Activated CD4-positive, alpha-beta memory T cell treated with anti-CD3 and anti-CD28 coated beads, Interleukin-2, amount 10 ng/mL, durations not matched to agents 7 days and 5 days (primary cell): Measurements from ENCODE around the gene ZSWIM4. TPM values are rescaled to one million over a fixed set of nuclear protein-coding genes. Genes with fewer than 3 reads are reported as not detected.
A peak's percentile ranks its signal among the peaks of the same experiment; 100 is the strongest.
"Not testable (repeated sequence)": the region's sequence is repeated elsewhere in the genome, so short reads cannot be mapped to it uniquely, and the experiment has no call there.

ENCODE experiments used
- CTCF ChIA-PET: fragments of 350-600 bp; sonication (Branson Sonifier 250); formaldehyde crosslinking; loops from one replicate; lab custom pipeline; 2021; ENCODE audit warnings: antibody characterized with exemption, inconsistent platforms; lab: Charles Lee
- POLR2A ChIA-PET: fragments of 350-600 bp; sonication (Branson Sonifier 250); formaldehyde crosslinking; loops from one replicate; lab custom pipeline; 2021; ENCODE audit warnings: antibody characterized with exemption; lab: Charles Lee
- DNase-seq: peaks from one replicate; pipeline ENCODE4 v3.0.0-alpha.2; 2020
- H3K27ac Mint-ChIP-seq: one replicate; pipeline ENCODE4 v1.8.0; 2021; ENCODE audit warnings: mild to moderate bottlenecking, mixed read lengths
- H3K27me3 Mint-ChIP-seq: one replicate; pipeline ENCODE4 v1.8.0; 2021; ENCODE audit warnings: mixed read lengths
- H3K36me3 Mint-ChIP-seq: one replicate; pipeline ENCODE4 v1.8.0; 2021; ENCODE audit warnings: low read depth, mixed read lengths
- H3K4me1 Mint-ChIP-seq: one replicate; pipeline ENCODE4 v1.8.0; 2021; ENCODE audit warnings: mixed read lengths
- H3K4me3 Mint-ChIP-seq: one replicate; pipeline ENCODE4 v1.8.0; 2021; ENCODE audit warnings: mild to moderate bottlenecking, mixed read lengths
- H3K9me3 Mint-ChIP-seq: one replicate; pipeline ENCODE4 v1.8.0; 2021; ENCODE audit warnings: mixed read lengths
- total RNA-seq, 2 experiments: library from RNA; stranded (reverse); gene quantifications; one replicate each; pipeline ENCODE4 v1.2.3, GENCODE V29; 2021

The ZSWIM4 gene
- total RNA-seq, 2 experiments from 2014 or later = 10.1 to 10.4 TPM

DNA sequence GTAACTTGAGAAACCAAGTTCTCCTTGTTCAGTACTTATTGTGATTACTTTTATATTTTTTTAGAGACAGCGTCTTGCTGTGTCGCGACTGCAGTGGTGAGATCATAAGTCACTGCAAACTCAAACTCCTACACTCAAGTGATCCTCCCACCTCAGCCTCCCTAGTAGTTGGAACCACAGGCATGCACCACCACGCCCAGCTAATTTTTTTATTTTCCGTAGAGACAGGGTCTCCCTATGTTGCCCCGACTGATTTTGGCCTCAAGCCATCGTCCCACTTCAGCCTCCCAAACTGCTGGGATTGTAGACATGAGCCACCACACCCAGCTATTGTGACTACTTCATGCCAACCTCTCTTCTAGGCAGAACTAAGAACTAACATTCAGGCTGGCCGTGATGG is 12.7 kb upstream of the ZSWIM4 start:
- DNase-seq = no peak
- H3K27ac Mint-ChIP-seq = no peak overlapping the region
- H3K27me3 Mint-ChIP-seq = no peaks in the 10 kb centered on the region
- H3K4me3 Mint-ChIP-seq = no peak overlapping the region
- ChIA-PET POLR2A (interaction anchor here (1.2 to 7.9 kb wide), 2 partner anchors 35 to 80 kb away, joined by 3 to 66 read pairs; a partner anchor contains a TSS), CTCF (interaction anchor here (11.1 kb wide), 1 partner anchor 80 kb away, joined by 190 read pairs; no protein-coding TSS in a partner anchor)
- peaks cover 28% of the 10 kb centered on the region for H3K4me1 Mint-ChIP-seq
- H3K36me3 Mint-ChIP-seq = peaks cover 21% of the 10 kb centered on the region
- H3K9me3 Mint-ChIP-seq = no peaks in the 10 kb centered on the region

DNA sequence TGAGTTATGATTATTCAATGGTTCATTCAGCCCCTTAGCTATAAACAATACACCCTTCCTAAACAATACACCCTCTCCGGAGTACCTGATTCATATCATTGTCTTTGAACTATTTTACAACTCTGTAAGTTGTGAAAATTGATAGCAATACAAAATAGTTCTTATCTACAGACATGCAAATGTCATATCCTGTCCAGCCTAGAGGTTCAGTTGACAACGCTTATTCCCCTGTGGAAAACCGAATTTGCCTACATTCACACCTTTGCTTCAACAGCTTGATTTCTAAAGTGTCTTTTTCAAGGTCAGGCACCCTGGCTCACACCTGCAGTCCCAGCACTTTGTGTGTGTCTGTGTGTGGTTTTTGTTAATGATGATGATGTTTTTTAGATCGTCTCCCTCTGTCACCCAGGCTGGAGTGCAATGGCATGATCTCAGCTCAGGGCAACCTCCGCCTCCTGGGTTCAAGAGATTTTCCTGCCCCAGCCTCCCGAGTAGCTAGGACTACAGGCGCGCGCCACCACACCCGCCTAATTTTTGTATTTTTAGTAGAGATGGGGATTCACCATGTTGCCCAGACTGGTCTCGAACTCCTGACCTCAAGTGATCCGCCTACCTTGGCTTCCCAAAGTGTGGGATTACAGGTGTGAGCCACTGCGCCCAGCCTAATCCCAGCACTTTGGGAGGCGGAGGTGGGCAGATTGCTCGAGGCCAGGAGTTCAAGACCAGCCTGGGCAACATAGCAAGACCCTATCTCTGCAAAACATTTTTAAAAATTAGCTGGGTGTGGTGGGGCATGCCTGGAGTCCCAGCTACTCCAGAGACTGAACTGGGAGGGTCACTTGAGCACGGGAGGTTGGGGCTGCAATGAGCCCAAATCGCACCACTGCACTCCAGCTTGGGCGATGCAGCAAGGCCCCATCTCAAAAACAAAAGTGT is 11.4 kb upstream of the ZSWIM4 start:
- POLR2A ChIA-PET = interaction anchor here (1.0 to 7.9 kb wide), 5 partner anchors 9 to 78 kb away, joined by 3 to 66 read pairs (median 4); partner anchors contain the start of genes C19orf53 and ZSWIM4
- H3K4me1 Mint-ChIP-seq = peaks cover 41% of the 10 kb centered on the region
- H3K27ac Mint-ChIP-seq = no peak overlapping the region
- no peak for DNase-seq
- CTCF ChIA-PET = interaction anchor here (0.5 to 11.1 kb wide), 12 partner anchors 10 to 299 kb away, joined by 3 to 190 read pairs (median 4); partner anchors contain the start of genes C19orf53 and ZSWIM4
- H3K36me3 Mint-ChIP-seq = peaks cover 10% of the 10 kb centered on the region
- no peak overlapping the region for H3K4me3 Mint-ChIP-seq
- no peaks in the 10 kb centered on the region for H3K9me3 Mint-ChIP-seq
- H3K27me3 Mint-ChIP-seq = no peaks in the 10 kb centered on the region

DNA sequence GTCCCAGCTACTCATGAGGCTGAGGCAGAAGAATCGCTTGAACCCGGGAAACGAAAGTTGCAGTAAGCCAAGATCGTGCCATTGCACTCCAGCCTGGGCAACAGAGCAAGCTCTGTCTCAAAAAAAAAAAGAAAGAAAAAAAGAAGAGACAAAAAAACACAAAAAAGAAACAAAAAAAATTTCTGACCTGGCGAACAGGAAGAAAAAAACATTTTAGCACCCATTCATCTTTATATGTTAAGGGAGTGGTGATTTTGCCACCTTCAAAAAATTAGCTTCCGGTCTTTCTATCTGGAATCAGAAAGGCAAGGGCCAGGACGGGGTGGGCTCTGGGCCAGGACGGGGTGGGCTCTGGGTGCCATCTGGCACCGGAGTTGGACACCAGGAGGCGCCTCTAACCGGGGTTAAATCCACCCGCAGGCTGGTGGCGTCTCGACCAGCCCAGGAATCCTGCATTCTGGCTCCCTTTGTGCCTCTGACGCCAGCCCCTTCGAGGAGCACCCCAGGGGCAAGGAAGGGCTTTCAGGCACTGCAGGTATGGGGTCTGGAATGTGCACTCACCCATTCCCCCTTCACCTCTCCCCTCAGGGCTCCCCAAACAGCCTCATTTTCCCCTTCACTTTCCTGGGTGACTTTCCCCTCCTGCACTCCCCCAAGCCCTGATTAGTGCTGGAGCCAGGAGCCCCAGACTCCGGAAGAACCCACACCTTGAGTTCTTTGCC is 10.4 kb upstream of the ZSWIM4 start:
- Mint-ChIP-seq H3K9me3 (no peaks in the 10 kb centered on the region), H3K4me1 (peaks cover 47% of the 10 kb centered on the region), H3K36me3 (no peaks in the 10 kb centered on the region), H3K27ac (peak overlapping the region; percentile 56), H3K27me3 (no peaks in the 10 kb centered on the region), H3K4me3 (peak overlapping the region; percentile 25)
- POLR2A ChIA-PET = interaction anchor here (0.8 to 7.9 kb wide), 5 partner anchors 10 to 77 kb away, joined by 3 to 66 read pairs (median 4); partner anchors contain the start of genes C19orf53 and ZSWIM4
- peak; percentile 77 for DNase-seq
- CTCF ChIA-PET = interaction anchor here (0.8 to 11.1 kb wide), 12 partner anchors 9 to 202 kb away, joined by 3 to 190 read pairs (median 4); partner anchors contain the start of genes C19orf53 and ZSWIM4

DNA sequence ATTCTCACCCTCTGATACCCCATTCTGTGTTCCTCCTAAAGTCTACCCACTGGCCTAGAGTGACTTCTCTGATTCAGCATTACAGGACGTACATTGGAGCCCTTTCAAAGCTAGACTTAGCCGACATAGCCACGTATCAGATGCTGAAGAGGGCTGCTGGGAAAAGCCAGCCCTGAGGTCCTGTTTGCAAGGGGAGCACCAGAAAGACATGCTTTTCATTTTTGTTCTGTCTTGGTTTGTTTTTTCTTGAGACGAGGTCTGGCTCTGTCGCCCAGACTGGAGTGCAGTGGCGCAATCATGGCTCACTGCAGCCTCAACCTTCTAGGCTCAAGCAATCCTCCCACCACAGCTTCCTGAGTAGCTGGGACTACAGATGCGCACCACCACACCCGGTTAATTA is 6.3 kb upstream of the ZSWIM4 start:
- H3K4me3 Mint-ChIP-seq = peak overlapping the region; percentile 24
- peak overlapping the region; percentile 99 for H3K27ac Mint-ChIP-seq
- H3K36me3 Mint-ChIP-seq = no peaks in the 10 kb centered on the region
- DNase-seq = peak; percentile 63
- ChIA-PET POLR2A (interaction anchor here (0.8 to 7.9 kb wide), 9 partner anchors 15 to 347 kb away, joined by 3 to 66 read pairs (median 33); partner anchors contain the start of genes ASF1B, C19orf53 and MRI1), CTCF (interaction anchor here (1.3 to 11.1 kb wide), 3 partner anchors 47 to 93 kb away, joined by 3 to 190 read pairs (median 11); no protein-coding TSS in a partner anchor)
- no peaks in the 10 kb centered on the region for H3K9me3 Mint-ChIP-seq
- H3K4me1 Mint-ChIP-seq = peaks cover 48% of the 10 kb centered on the region
- H3K27me3 Mint-ChIP-seq = no peaks in the 10 kb centered on the region

DNA sequence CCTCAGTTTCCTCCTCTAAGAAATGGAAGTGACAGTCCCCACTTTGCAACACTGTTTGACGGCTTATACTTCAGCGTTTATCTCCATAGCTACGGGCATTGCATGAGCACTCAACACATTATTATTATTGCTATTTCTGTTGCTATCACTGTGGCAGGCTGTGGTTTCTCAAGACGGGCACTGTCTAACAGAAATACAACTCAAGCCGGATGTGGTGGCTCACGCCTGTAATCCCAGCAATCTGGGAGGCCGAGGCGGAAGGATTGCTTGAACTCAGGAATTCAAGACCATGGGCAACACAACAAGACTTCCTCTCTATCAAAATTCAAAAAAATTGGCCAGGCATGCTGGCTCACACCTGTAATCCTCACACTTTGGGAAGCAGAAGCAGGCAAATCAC is 4.9 kb upstream of the ZSWIM4 start:
- POLR2A ChIA-PET = interaction anchor here (1.0 to 5.0 kb wide), 4 partner anchors 11 to 49 kb away, joined by 3 to 48 read pairs (median 20); partner anchors contain the start of gene C19orf53
- CTCF ChIA-PET = interaction anchor here (1.3 to 11.1 kb wide), 2 partner anchors 47 to 72 kb away, joined by 3 to 190 read pairs; no protein-coding TSS in a partner anchor
- Mint-ChIP-seq H3K27ac (peak overlapping the region; percentile 90), H3K27me3 (no peaks in the 10 kb centered on the region), H3K9me3 (no peaks in the 10 kb centered on the region), H3K4me3 (peak overlapping the region; percentile 43), H3K4me1 (peaks cover 48% of the 10 kb centered on the region), H3K36me3 (no peaks in the 10 kb centered on the region)
- DNase-seq = peak; percentile 47

DNA sequence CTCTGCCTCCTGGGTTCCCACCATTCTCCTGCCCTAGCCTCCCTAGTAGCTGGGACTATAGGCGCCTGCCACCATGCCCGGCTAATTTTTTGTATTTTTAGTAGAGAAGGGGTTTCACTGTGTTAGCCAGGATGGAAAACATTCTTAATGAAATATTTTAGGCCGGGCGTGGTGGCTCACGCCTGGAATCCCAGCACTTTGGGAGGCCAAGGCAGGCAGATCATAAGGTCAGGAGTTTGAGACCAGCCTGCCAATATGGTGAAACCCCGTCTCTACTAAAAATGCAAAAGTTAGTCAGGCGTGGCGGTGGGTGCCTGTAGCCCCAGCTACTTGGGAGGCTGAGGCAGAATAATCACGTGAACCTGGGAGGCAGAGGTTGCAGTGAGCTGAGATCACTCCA is 1.9 kb upstream of the ZSWIM4 start:
- H3K27me3 Mint-ChIP-seq, H3K27ac Mint-ChIP-seq, DNase-seq, POLR2A ChIA-PET, H3K9me3 Mint-ChIP-seq, H3K4me3 Mint-ChIP-seq, H3K36me3 Mint-ChIP-seq: not testable (repeated sequence)
- peaks cover 47% of the 10 kb centered on the region for H3K4me1 Mint-ChIP-seq
- CTCF ChIA-PET = interaction anchor here (0.7 to 0.8 kb wide), 2 partner anchors 68 to 612 kb away, joined by 3 to 4 read pairs; no protein-coding TSS in a partner anchor

DNA sequence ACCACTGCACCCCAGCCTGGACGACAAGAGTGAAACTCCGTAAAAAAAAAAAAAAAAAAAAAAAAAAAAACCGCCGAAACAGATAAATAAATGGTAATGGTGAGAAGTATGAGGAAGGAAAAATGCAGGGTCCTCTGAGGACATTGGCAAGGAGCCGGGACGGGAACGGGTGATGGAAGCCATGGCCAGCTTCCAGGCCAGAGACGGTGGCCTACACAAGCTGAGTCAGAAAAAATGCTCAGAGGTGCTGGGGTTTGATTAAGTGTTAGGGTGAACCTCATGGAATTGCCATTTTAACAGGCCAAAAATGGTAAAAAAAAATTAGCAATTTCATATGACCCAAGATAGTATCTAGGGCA is 866 bp upstream of the ZSWIM4 start:
- H3K36me3 Mint-ChIP-seq = no peaks in the 10 kb centered on the region
- peak overlapping the region; percentile 93 for H3K27ac Mint-ChIP-seq
- no peaks in the 10 kb centered on the region for H3K27me3 Mint-ChIP-seq
- H3K4me1 Mint-ChIP-seq = peaks cover 37% of the 10 kb centered on the region
- peak overlapping the region; percentile 99 for H3K4me3 Mint-ChIP-seq
- POLR2A ChIA-PET = interaction anchor here (0.8 to 2.7 kb wide), 11 partner anchors 8 to 68 kb away, joined by 3 to 23 read pairs (median 5); partner anchors contain the start of gene C19orf53
- DNase-seq = no peak
- CTCF ChIA-PET = interaction anchor here (0.7 to 4.2 kb wide), 3 partner anchors 10 to 68 kb away, joined by 3 to 28 read pairs (median 5); no protein-coding TSS in a partner anchor
- no peaks in the 10 kb centered on the region for H3K9me3 Mint-ChIP-seq

DNA sequence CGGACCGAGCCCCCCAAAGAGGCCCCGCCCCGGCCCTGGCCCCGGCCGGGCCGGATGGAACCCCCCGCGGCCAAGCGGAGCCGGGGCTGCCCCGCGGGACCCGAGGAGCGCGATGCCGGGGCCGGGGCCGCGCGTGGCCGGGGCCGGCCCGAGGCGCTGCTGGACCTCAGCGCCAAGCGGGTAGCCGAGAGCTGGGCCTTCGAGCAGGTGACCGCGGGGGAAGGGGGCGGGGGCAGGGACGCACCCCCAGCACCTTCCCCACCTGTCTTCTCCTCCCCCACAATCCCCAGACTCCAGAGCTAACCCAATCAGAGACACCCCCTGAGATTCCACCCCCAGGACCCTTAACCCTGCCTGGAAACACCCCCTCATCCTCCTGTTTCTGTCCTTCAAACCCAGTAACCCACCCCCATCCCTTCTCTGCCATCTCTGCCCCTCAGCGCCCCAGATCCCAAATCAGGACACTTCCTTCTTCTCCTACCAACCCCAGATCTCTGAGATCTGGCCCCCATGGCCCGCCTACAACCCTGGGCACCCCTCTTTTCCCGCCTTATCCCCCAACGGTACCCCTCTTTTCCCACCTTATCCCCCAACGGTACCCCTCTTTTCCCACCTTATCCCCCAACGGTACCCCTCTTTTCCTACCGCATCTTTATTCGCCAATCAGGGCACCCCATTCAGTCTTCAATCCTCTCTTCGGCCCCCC is 505 bp downstream of the ZSWIM4 start:
- H3K4me3 Mint-ChIP-seq = peak overlapping the region; percentile 99
- CTCF ChIA-PET = interaction anchor here (0.8 to 4.2 kb wide), 4 partner anchors 11 to 204 kb away, joined by 3 to 28 read pairs (median 4); no protein-coding TSS in a partner anchor
- POLR2A ChIA-PET = interaction anchor here (1.0 to 2.7 kb wide), 11 partner anchors 9 to 341 kb away, joined by 3 to 23 read pairs (median 5); partner anchors contain the start of genes ASF1B and C19orf53
- no peaks in the 10 kb centered on the region for H3K36me3 Mint-ChIP-seq
- H3K9me3 Mint-ChIP-seq = no peaks in the 10 kb centered on the region
- H3K27ac Mint-ChIP-seq = peak overlapping the region; percentile 74
- no peak for DNase-seq
- no peaks in the 10 kb centered on the region for H3K27me3 Mint-ChIP-seq
- peaks cover 29% of the 10 kb centered on the region for H3K4me1 Mint-ChIP-seq

DNA sequence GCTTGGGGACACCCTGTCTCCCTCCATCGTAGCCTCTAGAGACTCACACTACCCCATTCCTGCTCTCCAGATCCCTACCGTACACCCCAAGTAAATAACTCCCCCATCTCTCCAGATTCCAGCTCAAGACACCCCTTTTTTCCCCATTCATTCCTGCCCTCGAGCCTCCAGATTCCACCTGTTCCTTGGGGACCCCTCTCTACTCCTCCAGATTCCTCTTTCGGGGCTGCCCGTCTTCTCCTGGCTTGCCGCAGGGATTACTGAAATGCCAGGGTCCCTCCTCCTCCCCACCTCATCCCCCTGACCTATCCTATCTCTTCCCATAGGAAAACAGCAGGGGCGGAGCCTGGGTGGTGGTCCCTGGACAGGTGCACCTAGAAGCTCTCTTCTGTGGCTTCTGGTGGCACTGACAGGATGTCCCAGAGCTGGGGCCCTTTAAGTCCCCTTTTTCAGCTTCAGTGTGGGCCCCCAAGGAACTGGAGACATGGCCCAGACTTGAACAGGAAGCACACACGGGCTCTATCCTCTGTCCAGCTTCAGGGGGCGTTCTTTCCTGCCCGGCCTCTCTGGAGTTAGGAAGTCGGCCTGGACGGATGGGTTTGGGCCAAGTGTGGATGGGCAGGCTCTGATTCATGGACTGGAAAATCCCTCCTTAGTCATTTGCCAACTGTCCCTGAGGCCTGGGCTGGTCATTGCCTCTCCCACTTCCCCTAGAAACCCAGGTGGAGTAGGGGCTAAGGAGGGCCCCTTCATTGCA is 1.2 kb downstream of the ZSWIM4 start:
- Mint-ChIP-seq H3K27me3 (no peaks in the 10 kb centered on the region), H3K36me3 (peaks cover 5% of the 10 kb centered on the region), H3K4me3 (peak overlapping the region; percentile 84), H3K9me3 (no peaks in the 10 kb centered on the region), H3K4me1 (peaks cover 29% of the 10 kb centered on the region), H3K27ac (peak overlapping the region; percentile 74)
- ChIA-PET POLR2A (interaction anchor here (0.7 to 2.7 kb wide), 9 partner anchors 9 to 66 kb away, joined by 3 to 23 read pairs (median 4); partner anchors contain the start of gene C19orf53), CTCF (interaction anchor here (4.2 kb wide), 1 partner anchor 66 kb away, joined by 28 read pairs; no protein-coding TSS in a partner anchor)
- no peak for DNase-seq

DNA sequence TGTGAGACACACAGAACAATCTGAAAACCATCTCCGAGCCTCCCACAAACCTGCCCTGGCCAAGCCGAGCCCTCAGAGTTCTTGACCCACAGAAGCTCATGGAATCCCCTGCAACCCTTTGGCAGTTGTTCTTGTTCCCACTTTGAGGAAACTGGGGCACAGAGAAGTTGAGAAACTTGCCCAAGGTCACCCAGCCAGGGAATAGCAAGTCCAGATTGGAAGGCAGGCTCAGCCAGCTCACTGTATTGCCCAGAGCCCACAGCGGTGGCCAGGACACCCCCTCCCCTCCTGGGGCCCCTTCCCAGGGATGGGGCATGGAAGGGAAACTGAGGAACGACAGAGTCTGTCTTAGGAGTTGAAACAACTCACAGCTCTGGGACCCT is 1.8 kb downstream of the ZSWIM4 start:
- POLR2A ChIA-PET = interaction anchor here (0.7 to 1.8 kb wide), 5 partner anchors 10 to 66 kb away, joined by 3 to 4 read pairs (median 4); partner anchors contain the start of gene C19orf53
- CTCF ChIA-PET = interaction anchor here (1.0 to 4.2 kb wide), 3 partner anchors 13 to 65 kb away, joined by 3 to 28 read pairs (median 3); a partner anchor contains a TSS
- Mint-ChIP-seq H3K9me3 (no peaks in the 10 kb centered on the region), H3K27me3 (no peaks in the 10 kb centered on the region), H3K4me1 (peaks cover 29% of the 10 kb centered on the region), H3K4me3 (peak overlapping the region; percentile 84), H3K27ac (peak overlapping the region; percentile 74), H3K36me3 (peaks cover 5% of the 10 kb centered on the region)
- no peak for DNase-seq
